Measurements from ENCODE around the gene MID1. TPM values are rescaled to one million over a fixed set of nuclear protein-coding genes. Genes with fewer than 3 reads are reported as not detected.

The MID1 gene
- total RNA-seq, 2 experiments from 2014 or later: 0.19 TPM; not detected in 1

DNA sequence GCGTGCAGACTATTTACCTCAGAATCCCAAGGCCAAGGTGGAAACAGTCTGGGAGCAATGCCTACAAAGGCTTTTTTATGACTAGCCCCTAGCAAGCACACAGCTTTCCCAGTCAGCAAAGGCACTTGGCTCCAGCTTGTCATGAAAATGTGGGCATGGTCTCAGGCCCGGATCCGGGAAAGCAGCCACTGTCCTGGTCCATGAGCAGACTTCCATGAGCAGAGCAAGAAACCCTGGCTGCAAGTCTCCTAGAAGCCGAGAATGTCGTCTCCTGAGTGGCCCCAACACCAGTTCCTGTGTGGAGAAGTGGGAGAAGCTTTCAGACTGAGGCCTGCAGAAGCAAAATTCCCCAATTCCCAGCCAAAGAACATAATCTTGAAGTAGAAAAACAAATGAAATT, 190.5 kb downstream of the MID1 start:
- Mint-ChIP-seq H3K27ac (no peak overlapping the region), H3K27me3 (no peaks in the 10 kb centered on the region), H3K36me3 (ENCODE audit: low read depth) (no peaks in the 10 kb centered on the region), H3K4me3 (no peak overlapping the region), H3K9me3 (no peaks in the 10 kb centered on the region), H3K4me1 (ENCODE audit: low read depth) (no peaks in the 10 kb centered on the region)
- DNase-seq: no peak
- POLR2A ChIA-PET: no interaction called here
- TF ChIP-seq, protein P1, sequence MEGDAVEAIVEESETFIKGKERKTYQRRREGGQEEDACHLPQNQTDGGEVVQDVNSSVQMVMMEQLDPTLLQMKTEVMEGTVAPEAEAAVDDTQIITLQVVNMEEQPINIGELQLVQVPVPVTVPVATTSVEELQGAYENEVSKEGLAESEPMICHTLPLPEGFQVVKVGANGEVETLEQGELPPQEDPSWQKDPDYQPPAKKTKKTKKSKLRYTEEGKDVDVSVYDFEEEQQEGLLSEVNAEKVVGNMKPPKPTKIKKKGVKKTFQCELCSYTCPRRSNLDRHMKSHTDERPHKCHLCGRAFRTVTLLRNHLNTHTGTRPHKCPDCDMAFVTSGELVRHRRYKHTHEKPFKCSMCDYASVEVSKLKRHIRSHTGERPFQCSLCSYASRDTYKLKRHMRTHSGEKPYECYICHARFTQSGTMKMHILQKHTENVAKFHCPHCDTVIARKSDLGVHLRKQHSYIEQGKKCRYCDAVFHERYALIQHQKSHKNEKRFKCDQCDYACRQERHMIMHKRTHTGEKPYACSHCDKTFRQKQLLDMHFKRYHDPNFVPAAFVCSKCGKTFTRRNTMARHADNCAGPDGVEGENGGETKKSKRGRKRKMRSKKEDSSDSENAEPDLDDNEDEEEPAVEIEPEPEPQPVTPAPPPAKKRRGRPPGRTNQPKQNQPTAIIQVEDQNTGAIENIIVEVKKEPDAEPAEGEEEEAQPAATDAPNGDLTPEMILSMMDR (IDR thresholded peaks at IDR 0.05): no peak
- Histone ChIP-seq H3K9me3 (ENCODE audit: control insufficient read depth in 1 of 2, insufficient read depth in 1 of 2, low read length in 2 of 2) (no peaks in the 10 kb centered on the region), H3K4me3 (ENCODE audit: low read length) (no peak overlapping the region), H3K27ac (ENCODE audit: low read depth in 1 of 2, low read length in 2 of 2) (no peak overlapping the region), H3K36me3 (ENCODE audit: insufficient read depth, low read length) (no peaks in the 10 kb centered on the region), H3K4me1 (ENCODE audit: insufficient read depth, low read length) (no peaks in the 10 kb centered on the region), H3K27me3 (ENCODE audit: control insufficient read depth in 1 of 2, insufficient read depth in 2 of 2, low read length in 2 of 2) (no peaks in the 10 kb centered on the region)
- ATAC-seq (ENCODE audit: poor library complexity): no peak
- CTCF ChIA-PET: no interaction called here
- intact Hi-C loops (cut with DNase I, micrococcal nuclease): no loop called here

DNA sequence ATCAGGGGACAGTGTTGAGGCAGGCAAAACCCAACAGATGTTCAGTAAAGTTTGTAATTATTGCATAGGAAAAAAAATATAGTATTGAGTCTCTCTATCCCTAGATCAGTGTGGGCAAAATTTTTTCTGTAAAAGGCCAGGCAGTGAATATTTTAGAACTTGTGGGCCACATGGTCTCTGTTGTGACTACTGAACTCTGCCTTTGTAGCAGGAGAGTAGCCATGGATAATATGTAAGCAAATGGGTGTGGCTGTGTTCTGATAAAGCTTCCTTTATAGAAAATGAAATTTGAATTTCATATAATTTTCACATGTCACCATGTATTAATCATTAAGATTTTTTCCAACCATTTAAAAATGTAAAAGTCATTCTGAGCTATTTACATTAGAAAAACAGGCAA, 193.1 kb downstream of the MID1 start:
- no peaks in the 10 kb centered on the region for H3K27me3 ChIP-seq (ENCODE audit: control insufficient read depth in 1 of 2, insufficient read depth in 2 of 2, low read length in 2 of 2)
- Mint-ChIP-seq H3K27me3 (no peaks in the 10 kb centered on the region), H3K9me3 (no peaks in the 10 kb centered on the region), H3K4me1 (ENCODE audit: low read depth) (no peaks in the 10 kb centered on the region), H3K27ac (no peak overlapping the region), H3K36me3 (ENCODE audit: low read depth) (no peaks in the 10 kb centered on the region), H3K4me3 (no peak overlapping the region)
- no peaks in the 10 kb centered on the region for H3K4me1 ChIP-seq (ENCODE audit: insufficient read depth, low read length)
- no peak for DNase-seq
- ChIA-PET CTCF (no interaction called here), POLR2A (no interaction called here)
- TF ChIP-seq, protein P1 (IDR thresholded peaks at IDR 0.05): no peak
- H3K27ac ChIP-seq (ENCODE audit: low read depth in 1 of 2, low read length in 2 of 2): no peak overlapping the region
- ATAC-seq (ENCODE audit: poor library complexity): no peak
- no peak overlapping the region for H3K4me3 ChIP-seq (ENCODE audit: low read length)
- no peaks in the 10 kb centered on the region for H3K9me3 ChIP-seq (ENCODE audit: control insufficient read depth in 1 of 2, insufficient read depth in 1 of 2, low read length in 2 of 2)
- intact Hi-C loops (cut with DNase I, micrococcal nuclease): no loop called here
- H3K36me3 ChIP-seq (ENCODE audit: insufficient read depth, low read length): no peaks in the 10 kb centered on the region

DNA sequence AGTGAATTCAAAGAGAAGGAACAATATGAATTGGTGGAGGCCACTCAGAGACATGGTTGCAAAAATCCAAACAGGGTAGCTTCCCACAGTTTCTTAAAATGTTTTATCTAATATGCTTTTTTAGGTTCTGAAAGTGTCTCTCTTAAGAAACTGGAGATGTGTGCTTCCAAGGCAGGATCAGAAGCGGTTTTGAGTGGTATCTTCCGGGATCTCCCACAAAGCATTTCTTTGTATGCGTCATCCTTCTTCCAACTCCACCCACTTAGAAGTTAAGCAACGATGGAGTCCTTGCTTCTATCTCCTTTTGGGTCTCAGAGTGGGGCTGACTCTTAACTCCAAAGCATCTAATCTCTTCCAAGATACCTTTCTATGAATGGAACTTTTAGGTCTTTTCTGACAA, 196.7 kb downstream of the MID1 start:
- ChIA-PET CTCF (no interaction called here), POLR2A (no interaction called here)
- ATAC-seq (ENCODE audit: poor library complexity): no peak
- Histone ChIP-seq H3K27me3 (ENCODE audit: control insufficient read depth in 1 of 2, insufficient read depth in 2 of 2, low read length in 2 of 2) (no peaks in the 10 kb centered on the region), H3K9me3 (ENCODE audit: control insufficient read depth in 1 of 2, insufficient read depth in 1 of 2, low read length in 2 of 2) (no peaks in the 10 kb centered on the region), H3K4me1 (ENCODE audit: insufficient read depth, low read length) (no peaks in the 10 kb centered on the region), H3K36me3 (ENCODE audit: insufficient read depth, low read length) (no peaks in the 10 kb centered on the region), H3K4me3 (ENCODE audit: low read length) (no peak overlapping the region), H3K27ac (ENCODE audit: low read depth in 1 of 2, low read length in 2 of 2) (no peak overlapping the region)
- Mint-ChIP-seq H3K9me3 (no peaks in the 10 kb centered on the region), H3K27me3 (no peaks in the 10 kb centered on the region), H3K4me3 (no peak overlapping the region), H3K27ac (no peak overlapping the region), H3K36me3 (ENCODE audit: low read depth) (no peaks in the 10 kb centered on the region), H3K4me1 (ENCODE audit: low read depth) (no peaks in the 10 kb centered on the region)
- intact Hi-C loops (cut with DNase I, micrococcal nuclease): no loop called here
- TF ChIP-seq, protein P1 (IDR thresholded peaks at IDR 0.05): no peak
- no peak for DNase-seq

All from CD4-positive, alpha-beta T cell (primary cell).